GM19240 (cell line): ENCODE results near the gene SPATA31E1.
"Not testable (repeated sequence)": the region's sequence is repeated elsewhere in the genome, so short reads cannot be mapped to it uniquely, and the experiment has no call there.

ENCODE experiments used
- DNase-seq: peaks from one replicate; pipeline ENCODE4 v3.0.0; 2011; ENCODE audit warnings: low spot score; ENCODE audit not compliant: insufficient read length

The SPATA31E1 gene

GRCh38 chr9:87884578-87885459 lies 2.1 kb downstream of the SPATA31E1 start:
- DNase-seq, result no peak

DNA sequence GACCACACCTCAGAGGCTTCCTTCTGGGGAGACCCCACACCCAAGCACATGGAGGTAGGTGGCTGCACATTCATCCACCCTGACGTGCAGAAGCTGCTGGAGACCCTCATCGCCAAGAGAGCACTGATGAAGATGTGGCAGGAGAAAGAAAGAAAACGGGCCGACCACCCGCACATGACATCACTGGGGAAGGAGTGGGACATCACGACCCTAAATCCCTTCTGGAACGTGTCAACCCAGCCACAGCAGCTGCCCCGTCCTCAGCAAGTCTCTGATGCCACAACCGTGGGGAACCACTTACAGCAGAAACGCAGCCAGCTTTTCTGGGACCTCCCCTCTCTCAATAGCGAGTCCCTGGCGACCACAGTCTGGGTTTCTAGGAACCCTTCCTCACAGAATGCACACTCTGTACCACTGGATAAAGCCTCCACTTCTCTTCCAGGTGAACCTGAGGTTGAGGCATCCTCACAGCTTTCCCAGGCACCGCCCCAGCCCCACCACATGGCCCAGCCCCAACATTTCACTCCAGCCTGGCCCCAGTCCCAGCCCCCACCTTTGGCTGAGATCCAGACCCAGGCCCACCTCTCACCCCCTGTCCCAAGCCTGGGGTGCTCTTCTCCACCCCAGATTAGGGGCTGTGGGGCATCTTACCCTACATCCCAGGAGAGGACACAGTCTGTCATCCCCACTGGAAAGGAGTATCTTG lies 3.0 kb downstream of the SPATA31E1 start:
- no peak for DNase-seq

DNA sequence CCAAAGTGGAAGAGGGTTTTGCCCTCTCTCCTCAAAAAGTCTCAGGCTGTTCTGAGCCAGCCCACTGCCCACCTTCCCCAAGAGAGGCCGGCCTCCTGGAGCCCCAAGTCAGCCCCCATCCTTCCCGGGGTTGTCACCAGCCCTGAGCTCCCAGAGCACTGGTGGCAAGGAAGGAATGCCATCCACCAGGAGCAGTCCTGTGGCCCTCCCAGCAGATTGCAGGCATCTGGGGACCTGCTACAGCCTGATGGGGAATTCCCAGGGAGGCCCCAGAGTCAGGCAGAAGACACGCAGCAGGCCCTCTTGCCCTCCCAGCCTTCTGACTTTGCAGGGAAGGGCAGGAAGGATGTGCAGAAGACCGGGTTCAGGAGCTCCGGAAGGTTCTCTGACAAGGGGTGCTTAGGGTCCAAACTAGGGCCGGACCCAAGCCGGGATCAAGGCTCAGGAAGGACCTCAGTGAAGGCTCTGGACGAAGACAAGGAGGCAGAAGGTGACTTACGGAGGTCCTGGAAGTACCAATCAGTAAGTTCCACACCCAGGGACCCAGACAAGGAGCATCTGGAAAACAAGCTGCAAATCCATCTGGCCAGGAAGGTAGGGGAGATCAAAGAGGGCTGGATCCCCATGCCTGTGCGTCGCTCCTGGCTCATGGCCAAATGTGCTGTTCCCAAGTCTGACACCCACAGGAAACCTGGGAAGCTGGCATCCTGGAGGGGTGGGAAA lies 3.7 kb downstream of the SPATA31E1 start:
- DNase-seq, result no peak

GRCh38 chr9:87886933-87887505 lies 4.3 kb downstream of the SPATA31E1 start:
- no peak for DNase-seq

DNA sequence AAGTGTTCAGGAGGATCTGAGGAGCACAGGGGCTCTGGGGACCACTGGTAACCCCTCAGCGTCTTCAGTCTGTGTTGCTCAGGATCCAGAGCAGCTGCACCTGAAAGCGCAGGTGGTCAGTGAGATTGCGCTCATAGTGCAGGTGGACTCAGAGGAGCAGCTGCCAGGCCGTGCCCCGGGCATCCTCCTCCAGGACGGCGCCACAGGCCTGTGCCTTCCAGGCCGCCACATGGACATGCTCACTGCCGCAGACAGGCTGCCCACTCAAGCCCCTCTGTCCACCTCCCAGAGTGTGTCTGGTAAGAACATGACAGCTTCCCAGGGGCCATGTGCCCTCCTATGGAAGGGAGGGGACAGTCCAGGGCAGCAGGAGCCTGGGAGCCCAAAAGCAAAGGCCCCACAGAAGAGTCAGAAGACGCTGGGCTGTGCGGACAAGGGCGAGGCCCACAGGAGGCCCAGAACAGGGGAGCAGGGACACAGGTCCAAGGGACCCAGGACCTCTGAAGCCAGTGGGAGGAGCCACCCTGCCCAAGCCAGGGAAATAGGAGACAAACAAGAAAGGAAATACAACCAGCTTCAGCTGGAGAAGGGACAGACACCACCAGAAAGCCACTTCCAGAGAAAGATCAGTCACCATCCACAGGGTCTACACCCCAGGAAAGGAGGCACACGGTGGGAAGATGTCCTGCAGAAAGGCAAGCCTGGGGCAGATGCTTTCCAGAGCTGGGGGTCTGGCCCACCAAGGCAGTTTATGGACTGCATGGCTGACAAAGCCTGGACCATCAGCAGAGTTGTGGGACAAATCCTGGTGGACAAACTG lies 5.2 kb downstream of the SPATA31E1 start:
- no peak for DNase-seq

- DNase-seq, result no peak
Observed at GRCh38 chr9:87888501-87888900, 5.8 kb downstream of the SPATA31E1 start.

- DNase-seq, result no peak
Observed at GRCh38 chr9:87889065-87889881, 6.6 kb downstream of the SPATA31E1 start.

- DNase-seq, result no peak
Observed at GRCh38 chr9:87889882-87890252, 7.2 kb downstream of the SPATA31E1 start.

DNA sequence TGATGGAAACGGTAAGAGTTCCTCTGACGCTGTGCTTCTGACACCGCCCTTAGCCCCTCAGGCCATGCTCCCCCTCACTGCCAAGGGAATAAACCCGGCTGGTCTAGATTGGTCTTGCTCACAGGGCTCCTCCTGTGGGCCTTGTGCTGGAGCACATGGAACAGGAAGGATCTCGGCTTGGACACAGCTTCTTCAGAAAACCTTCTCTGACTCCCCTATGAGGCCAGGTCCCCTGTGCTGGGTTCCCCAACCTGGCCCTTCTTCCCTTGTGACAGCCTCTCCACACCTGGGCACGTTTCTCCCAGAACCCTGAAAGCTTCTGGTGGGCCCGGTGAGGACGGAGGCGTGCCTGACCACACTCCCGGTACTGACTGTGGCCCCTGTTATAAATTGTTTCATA lies 8.2 kb downstream of the SPATA31E1 start:
- DNase-seq, result no peak

DNA sequence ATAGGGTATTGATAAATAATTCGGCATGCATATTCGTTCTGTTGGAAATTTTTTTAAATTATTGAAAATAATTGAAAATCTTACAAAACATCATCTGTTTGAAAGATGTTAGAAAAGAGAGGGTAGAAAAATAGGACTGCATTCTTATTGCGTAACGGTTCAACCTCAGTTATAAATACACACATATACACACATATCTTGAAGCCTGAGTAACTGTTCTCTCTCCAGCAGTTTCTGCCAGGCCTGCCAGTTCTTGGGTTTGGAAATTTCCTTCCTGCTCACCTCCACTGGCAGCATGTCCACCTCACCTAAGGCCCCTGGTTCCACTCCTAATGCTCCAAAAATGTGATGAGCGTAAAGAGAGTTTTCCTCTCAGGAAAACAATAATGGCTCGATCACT lies 9.1 kb downstream of the SPATA31E1 start:
- no peak for DNase-seq

GRCh38 chr9:87892956-87893355 lies 10.3 kb downstream of the SPATA31E1 start:
- DNase-seq, result no peak

- DNase-seq, result no peak
Observed at GRCh38 chr9:87894998-87895625, 12.4 kb downstream of the SPATA31E1 start.

DNA sequence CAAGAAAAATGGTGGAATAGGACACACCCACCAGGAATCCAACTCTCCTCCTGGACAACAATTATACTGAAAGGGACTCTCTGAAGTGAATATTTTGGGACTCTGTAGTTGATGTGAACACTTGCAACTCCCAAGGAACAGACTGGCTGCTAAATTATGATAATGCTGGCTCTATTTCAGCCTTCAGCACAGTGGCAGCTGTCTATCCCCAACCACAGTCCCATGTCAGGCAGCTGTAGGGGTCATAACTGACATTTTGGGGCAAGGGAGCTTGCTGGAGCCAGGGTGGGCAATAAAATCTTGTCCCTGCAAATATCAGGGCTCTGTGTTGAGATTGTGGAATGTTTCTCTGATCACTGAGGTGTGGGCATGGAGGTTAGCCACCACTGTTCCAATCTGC lies 14.2 kb downstream of the SPATA31E1 start:
- no peak for DNase-seq

DNA sequence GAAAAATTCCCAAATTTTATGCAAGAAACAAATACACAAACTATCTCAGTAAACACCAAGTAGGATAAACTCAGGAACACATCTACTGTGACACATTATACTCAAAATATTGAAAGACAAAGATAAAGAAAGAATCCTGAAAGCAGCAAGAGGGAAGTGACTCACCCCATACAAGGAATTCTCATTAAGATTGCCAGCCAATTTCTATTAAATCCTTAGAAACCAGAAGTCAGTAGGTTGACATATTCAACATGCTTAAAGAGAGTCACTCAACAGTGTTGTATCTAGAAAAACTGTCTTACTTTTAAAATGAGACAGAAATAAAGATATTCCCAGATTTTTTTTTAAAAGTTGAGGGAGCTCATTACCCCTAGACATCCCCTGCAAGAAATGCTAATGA lies 15.5 kb downstream of the SPATA31E1 start:
- no peak for DNase-seq

GRCh38 chr9:87902371-87902770 lies 19.7 kb downstream of the SPATA31E1 start:
- not testable (repeated sequence) for DNase-seq

DNA sequence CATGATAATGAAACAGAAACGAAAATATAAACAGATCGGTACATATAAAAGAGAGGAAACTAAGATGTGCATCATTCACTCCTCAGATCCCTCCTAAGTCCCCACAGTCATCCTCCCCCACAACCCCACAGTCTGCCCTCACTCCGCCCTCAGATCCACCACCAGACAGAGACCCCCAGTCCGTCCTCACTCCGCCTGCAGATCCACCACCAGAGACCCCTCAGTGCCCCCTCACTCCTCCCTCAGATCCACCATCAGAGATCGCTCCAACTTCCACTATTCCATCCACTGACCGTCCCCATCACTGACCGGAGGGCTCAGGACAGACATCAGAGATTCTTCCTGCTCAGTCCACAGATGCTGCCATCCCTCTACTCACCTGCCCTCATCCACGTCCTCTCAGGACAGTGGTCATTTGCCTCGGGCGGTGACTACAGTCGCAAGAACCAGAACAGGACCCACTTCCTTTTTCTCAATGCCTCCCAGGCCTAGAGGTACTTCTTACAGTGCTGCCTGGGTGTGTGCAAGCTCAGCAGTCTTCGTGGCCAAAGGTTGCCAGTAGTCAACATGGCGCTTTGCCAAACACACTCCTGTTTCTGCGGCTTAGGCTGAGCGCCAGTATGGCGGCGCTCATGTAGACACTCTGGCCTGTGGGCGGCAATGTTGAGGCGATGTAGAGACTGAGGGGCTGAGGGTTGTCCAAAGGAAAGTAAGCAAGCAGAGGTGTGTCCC lies 26.8 kb downstream of the SPATA31E1 start:
- DNase-seq, result no peak

GRCh38 chr9:87910821-87911220 lies 28.1 kb downstream of the SPATA31E1 start:
- no peak for DNase-seq

GRCh38 chr9:87917662-87918061 lies 35.0 kb downstream of the SPATA31E1 start, which contains the start of gene SPATA31C1:
Gene SPATA31C1 (plus strand): TSS chr9:87917962.
- DNase-seq, result not testable (repeated sequence)

- not testable (repeated sequence) for DNase-seq
Observed at GRCh38 chr9:87919013-87919412, 36.3 kb downstream of the SPATA31E1 start.
